GM12874 (cell line): ENCODE measurements around the gene MEIS3.

Experiments used
- TF ChIP-seq, protein P1 (sequence below): IDR thresholded peaks from 2 replicates; pipeline ENCODE4 v1.5.1; 2011; ENCODE audit warnings: low read depth, mild to moderate bottlenecking, control low read depth, low read length, moderate library complexity; ENCODE audit not compliant: insufficient read depth

Gene MEIS3

DNA sequence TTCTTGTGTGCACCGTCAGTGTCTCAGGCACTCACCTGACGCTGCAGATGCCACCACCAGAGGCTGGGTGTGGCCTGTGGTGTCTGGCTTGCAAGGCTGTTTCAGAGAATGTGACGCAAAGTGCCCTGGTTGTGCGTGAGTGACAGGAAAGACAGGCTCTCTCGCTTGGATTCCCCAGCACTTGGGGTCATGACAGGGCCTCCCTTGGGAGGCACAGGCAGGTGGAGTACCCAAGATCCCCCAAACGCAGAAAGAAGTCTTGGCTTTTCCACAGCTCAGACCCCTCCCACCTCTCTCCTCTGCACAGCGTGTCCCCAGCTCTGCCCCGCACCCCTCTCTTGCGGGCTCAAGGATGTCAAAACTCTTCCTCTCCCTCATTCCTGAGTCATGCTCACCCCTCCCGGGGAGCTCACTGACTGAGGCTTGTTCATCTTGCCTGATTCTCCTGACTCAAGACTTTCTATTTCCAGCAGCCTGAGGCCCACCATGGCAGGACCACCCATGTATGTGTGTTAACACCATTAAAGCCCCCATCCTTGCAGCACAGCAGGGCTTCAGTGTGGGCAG lies 49.2 kb downstream of the MEIS3 start:
- TF ChIP-seq, protein P1, sequence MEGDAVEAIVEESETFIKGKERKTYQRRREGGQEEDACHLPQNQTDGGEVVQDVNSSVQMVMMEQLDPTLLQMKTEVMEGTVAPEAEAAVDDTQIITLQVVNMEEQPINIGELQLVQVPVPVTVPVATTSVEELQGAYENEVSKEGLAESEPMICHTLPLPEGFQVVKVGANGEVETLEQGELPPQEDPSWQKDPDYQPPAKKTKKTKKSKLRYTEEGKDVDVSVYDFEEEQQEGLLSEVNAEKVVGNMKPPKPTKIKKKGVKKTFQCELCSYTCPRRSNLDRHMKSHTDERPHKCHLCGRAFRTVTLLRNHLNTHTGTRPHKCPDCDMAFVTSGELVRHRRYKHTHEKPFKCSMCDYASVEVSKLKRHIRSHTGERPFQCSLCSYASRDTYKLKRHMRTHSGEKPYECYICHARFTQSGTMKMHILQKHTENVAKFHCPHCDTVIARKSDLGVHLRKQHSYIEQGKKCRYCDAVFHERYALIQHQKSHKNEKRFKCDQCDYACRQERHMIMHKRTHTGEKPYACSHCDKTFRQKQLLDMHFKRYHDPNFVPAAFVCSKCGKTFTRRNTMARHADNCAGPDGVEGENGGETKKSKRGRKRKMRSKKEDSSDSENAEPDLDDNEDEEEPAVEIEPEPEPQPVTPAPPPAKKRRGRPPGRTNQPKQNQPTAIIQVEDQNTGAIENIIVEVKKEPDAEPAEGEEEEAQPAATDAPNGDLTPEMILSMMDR, result no peak

- TF ChIP-seq, protein P1, result no peak
Observed at GRCh38 chr19:47363758-47364531, 55.4 kb downstream of the MEIS3 start.

DNA sequence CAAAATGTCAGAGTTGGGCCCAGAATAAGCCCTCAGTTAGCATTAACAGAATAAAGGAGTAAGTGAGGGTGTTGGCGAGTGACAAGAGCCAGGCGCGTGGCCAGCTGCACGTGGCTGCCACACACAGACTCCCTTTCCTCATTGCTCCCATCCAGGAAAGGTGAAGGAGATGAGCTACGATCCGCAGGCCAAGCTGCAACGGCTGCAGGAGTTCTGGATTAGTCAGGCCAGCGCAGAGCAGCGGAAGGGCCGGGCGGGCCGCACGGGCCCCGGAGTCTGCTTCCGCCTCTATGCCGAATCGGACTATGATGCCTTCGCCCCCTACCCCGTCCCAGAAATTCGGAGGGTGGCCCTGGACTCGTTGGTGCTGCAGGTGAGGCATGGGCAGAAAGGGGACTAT lies 57.0 kb downstream of the MEIS3 start:
- TF ChIP-seq, protein P1, result no peak

GRCh38 chr19:47358936-47359335 lies 60.4 kb downstream of the MEIS3 start:
- TF ChIP-seq, protein P1, result no peak

DNA sequence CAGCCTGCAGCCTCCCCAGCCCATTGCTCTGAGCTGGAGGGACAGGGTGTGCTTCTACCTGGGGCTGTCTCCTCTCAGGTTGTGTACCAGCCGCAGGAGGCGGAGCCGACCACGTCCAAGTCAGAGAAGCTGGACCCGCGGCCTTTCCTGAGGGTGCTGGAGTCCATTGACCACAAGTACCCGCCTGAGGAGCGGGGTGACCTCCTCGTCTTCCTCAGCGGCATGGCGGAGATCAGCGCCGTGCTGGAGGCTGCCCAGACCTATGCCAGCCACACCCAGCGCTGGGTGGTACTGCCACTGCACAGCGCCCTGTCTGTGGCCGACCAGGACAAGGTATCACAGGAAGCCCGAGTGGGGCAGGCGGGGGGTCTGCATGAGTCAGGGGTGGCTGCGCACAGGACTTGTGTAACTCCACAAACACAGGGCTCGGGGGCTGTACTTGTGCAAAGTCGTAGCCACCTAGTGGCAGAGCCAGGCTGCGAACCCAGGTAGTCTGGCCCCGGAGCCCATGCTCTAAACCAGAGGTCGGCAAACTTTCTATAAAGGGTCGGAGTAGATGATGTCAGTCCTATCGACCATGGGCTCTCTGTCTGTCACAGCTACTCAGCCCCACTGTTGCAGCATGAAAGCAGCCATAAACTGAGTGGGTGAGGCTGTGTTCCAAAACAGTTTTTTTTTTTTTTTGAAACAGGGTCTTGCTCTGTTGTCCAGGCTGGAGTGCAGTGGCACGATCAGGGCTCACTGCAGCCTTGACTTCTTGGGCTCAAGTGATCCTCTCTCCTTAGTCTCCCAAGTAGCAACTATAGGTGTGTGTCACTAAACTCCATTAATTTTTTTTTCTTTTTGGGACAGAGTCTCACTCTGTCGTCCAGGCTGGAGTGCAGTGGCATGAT lies 61.3 kb downstream of the MEIS3 start:
- TF ChIP-seq, protein P1, result peak; percentile 40

DNA sequence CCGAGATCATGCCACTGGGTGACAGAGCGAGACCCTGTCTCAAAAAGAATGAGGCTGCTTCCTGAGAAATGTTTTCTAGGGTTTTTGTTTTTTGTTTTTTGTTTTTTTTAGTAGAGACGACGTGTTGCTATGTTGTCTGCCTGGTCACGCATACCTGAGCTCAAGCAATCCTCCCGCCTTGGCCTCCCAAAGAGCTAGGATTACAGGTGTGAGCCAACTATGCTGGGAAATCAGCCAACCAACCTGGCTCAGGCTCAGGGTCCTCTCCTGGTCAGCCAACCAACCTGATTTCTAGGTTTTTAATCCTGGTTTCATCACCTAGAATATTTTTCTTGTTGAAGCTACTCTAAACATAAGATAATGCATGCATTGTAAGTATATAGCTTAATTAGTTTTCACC lies 62.4 kb downstream of the MEIS3 start:
- TF ChIP-seq, protein P1, result no peak

GRCh38 chr19:47353307-47353712 lies 66.0 kb downstream of the MEIS3 start:
- TF ChIP-seq, protein P1, result no peak
